K562 (cell line): ENCODE data around the gene MYO1D. TPM values are rescaled to one million over a fixed set of nuclear protein-coding genes. Genes with fewer than 3 reads are reported as not detected.

Source experiments
- ARID3B ChIP-seq: fragments of 250-450 bp; sonication (Bioruptor Pico); IDR thresholded peaks from 2 replicates; pipeline ENCODE4 v1.4.0; 2020; ENCODE audit warnings: borderline replicate concordance
- CHD2 ChIP-seq: IDR thresholded peaks from 2 replicates; pipeline ENCODE4 v1.6.1; 2011; ENCODE audit warnings: low read depth, low read length
- COPS2 ChIP-seq: fragments of 450-650 bp; conservative IDR thresholded peaks from 2 replicates; pipeline ENCODE4 v1.6.1; 2016; ENCODE audit warnings: mild to moderate bottlenecking, moderate library complexity
- DPF2 ChIP-seq: fragments of 450-650 bp; IDR thresholded peaks from 2 replicates; pipeline ENCODE4 v1.6.1; 2016
- ETS1 ChIP-seq: conservative IDR thresholded peaks from 2 replicates; pipeline ENCODE4 v1.6.1; 2011; ENCODE audit warnings: low read depth, mild to moderate bottlenecking, low read length; ENCODE audit not compliant: control insufficient read depth
- KDM1A ChIP-seq, 2 experiments: fragments of 450-650 bp; IDR thresholded peaks; 2 replicates each; pipeline ENCODE4 v1.6.1; 2016; ENCODE audit warnings: mild to moderate bottlenecking in 2 of 2
- MAX ChIP-seq: sonication (generic); formaldehyde crosslinking; IDR thresholded peaks from 2 replicates; pipeline ENCODE4 v1.9.0; 2022; ENCODE audit warnings: mild to moderate bottlenecking, missing genetic modification reagents
- MEF2A ChIP-seq: IDR thresholded peaks from 2 replicates; pipeline ENCODE4 v1.6.1; 2011; ENCODE audit warnings: low read depth, mild to moderate bottlenecking, low read length, moderate library complexity; ENCODE audit not compliant: control insufficient read depth
- PATZ1 ChIP-seq: fragments of 250-450 bp; sonication (Bioruptor Pico); IDR thresholded peaks from 2 replicates; pipeline ENCODE4 v1.5.0; 2020; ENCODE audit warnings: mild to moderate bottlenecking, borderline replicate concordance
- POLR3A ChIP-seq: IDR thresholded peaks from 2 replicates; pipeline ENCODE4 v1.6.1; 2011; ENCODE audit warnings: borderline replicate concordance, mild to moderate bottlenecking, moderate library complexity; ENCODE audit not compliant: insufficient read length, insufficient read depth; ENCODE audit errors: extremely low read depth
- POLR3G ChIP-seq: IDR thresholded peaks from 2 replicates; pipeline ENCODE4 v1.6.1; 2011; ENCODE audit not compliant: insufficient read length, insufficient replicate concordance; ENCODE audit errors: extremely low read depth
- PRPF4 ChIP-seq: fragments of 200-400 bp; formaldehyde crosslinking; IDR thresholded peaks from one replicate; pipeline ENCODE4 v1.6.1; 2017; ENCODE audit warnings: low read length, low read depth, mild to moderate bottlenecking; ENCODE audit not compliant: insufficient read depth, poor library complexity, severe bottlenecking
- RBM14 ChIP-seq: fragments of 200-400 bp; formaldehyde crosslinking; IDR thresholded peaks from 2 replicates; pipeline ENCODE4 v1.6.1; 2018; ENCODE audit warnings: low read depth, mild to moderate bottlenecking, low read length, moderate library complexity, borderline replicate concordance; ENCODE audit not compliant: insufficient read depth
- SAFB2 ChIP-seq: fragments of 200-400 bp; formaldehyde crosslinking; IDR thresholded peaks from 2 replicates; pipeline ENCODE4 v1.6.1; 2018; ENCODE audit warnings: borderline replicate concordance, low read length, low read depth, moderate library complexity; ENCODE audit not compliant: severe bottlenecking
- SIRT6 ChIP-seq: IDR thresholded peaks from one replicate; pipeline ENCODE4 v1.6.1; 2012; ENCODE audit warnings: low read depth, mild to moderate bottlenecking, control low read depth, inconsistent platforms, low read length, moderate library complexity
- STAT5A ChIP-seq: IDR thresholded peaks from 2 replicates; pipeline ENCODE4 v1.6.1; 2012; ENCODE audit warnings: low read length, inconsistent platforms, borderline replicate concordance
- TAF9B ChIP-seq: fragments of 450-650 bp; IDR thresholded peaks from 2 replicates; pipeline ENCODE4 v1.6.1; 2018; ENCODE audit warnings: mild to moderate bottlenecking; ENCODE audit not compliant: partially characterized antibody
- ZBTB26 ChIP-seq: fragments of 450-650 bp; formaldehyde crosslinking; IDR thresholded peaks from 2 replicates; pipeline ENCODE4 v1.4.0; 2022; ENCODE audit warnings: missing genetic modification characterization
- ZNF197 ChIP-seq: fragments of 200-800 bp; sonication (Bioruptor generic); IDR thresholded peaks from 2 replicates; pipeline ENCODE4 v1.6.1; 2016; ENCODE audit warnings: low read depth, missing genetic modification characterization, missing compliant biosample characterization
- ZNF274 ChIP-seq: IDR thresholded peaks from 2 replicates; pipeline ENCODE4 v1.6.1; 2011; ENCODE audit warnings: low read depth, mild to moderate bottlenecking, low read length, moderate library complexity, borderline replicate concordance
- ZNF347 ChIP-seq: fragments of 450-650 bp; formaldehyde crosslinking; IDR thresholded peaks from 2 replicates; pipeline ENCODE4 v1.4.0; 2020; ENCODE audit warnings: low read depth, mild to moderate bottlenecking, moderate library complexity
- ZNF695 ChIP-seq: fragments of 450-650 bp; formaldehyde crosslinking; IDR thresholded peaks from 2 replicates; pipeline ENCODE4 v1.4.0; 2020; ENCODE audit warnings: mild to moderate bottlenecking, moderate library complexity
- polyA plus RNA-seq, 8 experiments: library from polyadenylated mRNA; depleted of rRNA in 4 of 8; stranded (reverse) in 5 of 8; unstranded in 3 of 8; fragments of >200 nt; fragmentation: Nextera tagmentation in 2 of 8; fragmentation: Illumina TruSeq in 1 of 8; extraction: Ambion mirVana in 2 of 8; extraction: Trizol in 1 of 8; gene quantifications; 2 replicates each; pipeline versions ENCODE4 v1.2.1 to v1.2.3, GENCODE V29; 2011 to 2014; ENCODE audit warnings: inconsistent platforms in 1 of 8, missing spikeins in 1 of 8
- total RNA-seq, 7 experiments: library from RNA; depleted of rRNA in 6 of 7; stranded (reverse); fragments of >200 nt in 6 of 7; fragmentation: Illumina TruSeq in 2 of 7; extraction: Trizol in 2 of 7; gene quantifications; 2 replicates each; pipeline versions ENCODE4 v1.2.1 to v1.2.3, GENCODE V29; 2011 to 2021; ENCODE audit warnings: low replicate concordance in 1 of 7

The MYO1D gene
- total and polyA plus RNA-seq, 9 of the 15 experiments (the other 6 are each of a cell fraction or from before 2014, with no cell fraction given), result 2.1 to 71.2 (median 45.4) TPM

- TF ChIP-seq SAFB2 (no peak), SIRT6 (no peak), ZNF347 (CRISPR knock-in tag) (no peak), ARID3B (CRISPR knock-in tag) (no peak), ZNF274 (no peak), PRPF4 (no peak), CHD2 (no peak), RBM14 (no peak), ZBTB26 (CRISPR knock-in tag) (no peak), MAX (CRISPR knock-in tag) (no peak), ZNF197 (CRISPR knock-in tag) (no peak), ETS1 (no peak), STAT5A (peak; percentile 66), DPF2 (peak; percentile 88), POLR3A (no peak), TAF9B (no peak), COPS2 (no peak), POLR3G (no peak), MEF2A (no peak), KDM1A (IDR thresholded peaks at IDR 0.05) (peak; percentile 72 to 76; a peak in 2 of 4 replicates), ZNF695 (CRISPR knock-in tag) (no peak), PATZ1 (CRISPR knock-in tag) (no peak)
Measured at GRCh38 chr17:32894245-32894644, 17.3 kb upstream of the MYO1D start (continued).
